Posterior vena cava (tissue), 2 donors: Measurements from ENCODE around the gene DNAH8. TPM values are rescaled to one million over a fixed set of nuclear protein-coding genes. Genes with fewer than 3 reads are reported as not detected.

Experiments
- DNase-seq: peaks from one replicate; pipeline ENCODE4 v3.0.0-alpha.2; 2020; ENCODE audit warnings: low spot score
- intact Hi-C, 2 donors: fragments of 100-400 bp; cut with DNase I; formaldehyde crosslinking; loops; one replicate each; pipeline versions ENCODE4 v1.14.1 to v1.14.2; 2022 to 2023
- total RNA-seq, 2 donors: library from RNA; stranded (reverse); fragmentation: NEBNext Ultra II Directional; extraction: Animal tissue kit (Norgen Biotek cat#: 25700); gene quantifications; one replicate each; pipeline ENCODE4 v1.2.1, GENCODE V29; 2021
- donor health status: DM: yes; HTN: yes; CAD: no.
- donor health status: DM: yes; HTN: yes; CAD: no.

DNAH8 gene
- total RNA-seq, 2 donors from 2014 or later = 0.05 to 0.71 TPM

DNA sequence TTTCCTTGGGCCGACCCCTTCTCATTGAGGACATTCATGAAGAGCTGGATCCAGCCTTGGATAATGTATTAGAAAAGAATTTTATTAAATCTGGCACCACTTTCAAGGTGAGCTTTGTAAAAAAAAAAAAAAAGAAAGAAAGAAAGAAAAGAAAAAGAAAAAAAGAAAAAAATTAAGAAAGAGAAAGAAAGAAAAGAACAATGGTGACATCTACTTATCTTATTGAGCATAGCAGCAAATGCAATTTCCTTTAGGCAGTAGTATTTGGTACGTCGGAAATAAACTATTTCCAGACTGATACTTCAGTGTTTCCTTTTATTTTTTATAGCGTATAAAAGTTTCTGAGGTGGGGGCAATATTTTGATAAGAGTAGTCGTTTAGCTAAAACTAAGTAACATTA lies 214.4 kb downstream of the DNAH8 start:
- intact Hi-C loops = no loop called here
- no peak for DNase-seq

DNA sequence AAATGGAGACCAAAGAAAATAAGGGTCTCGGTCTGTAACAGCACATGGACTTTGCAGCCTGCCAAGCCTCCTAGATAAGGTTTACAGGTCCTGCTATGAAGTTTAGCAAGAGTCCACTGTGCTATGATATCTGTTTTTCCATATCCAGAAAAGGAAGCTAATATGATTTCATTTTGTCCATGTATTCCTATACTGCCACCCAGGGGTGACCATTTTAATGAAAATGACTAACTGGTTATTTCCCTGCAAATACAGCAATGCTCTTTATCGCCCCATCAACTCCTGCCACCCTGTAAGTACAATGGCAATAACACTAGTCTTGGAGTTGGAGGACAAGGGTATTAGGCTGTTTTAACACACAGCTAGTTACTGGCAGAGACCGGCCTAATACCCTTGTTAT lies 218.3 kb downstream of the DNAH8 start:
- no peak for DNase-seq
- intact Hi-C loops = no loop called here

DNA sequence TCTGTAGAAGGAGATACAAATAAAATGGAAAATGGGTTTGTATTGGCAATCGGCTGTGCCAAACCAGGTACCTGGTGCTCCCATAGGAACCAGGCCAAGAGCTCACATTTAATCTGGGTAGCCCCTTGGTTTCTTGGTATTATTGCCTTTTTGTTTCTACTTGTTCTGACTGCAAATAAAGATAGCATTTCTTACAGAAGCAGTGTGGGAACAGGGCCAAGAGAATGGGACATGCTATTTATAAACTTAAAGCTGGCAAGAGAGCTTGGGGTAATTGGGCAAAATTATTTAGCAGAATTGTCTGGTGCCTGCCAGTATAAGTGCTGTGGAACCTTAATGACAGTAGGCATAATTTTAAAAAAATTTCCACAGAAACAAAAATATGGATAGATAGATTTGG lies 219.9 kb downstream of the DNAH8 start:
- DNase-seq = no peak
- intact Hi-C loops = no loop called here

DNA sequence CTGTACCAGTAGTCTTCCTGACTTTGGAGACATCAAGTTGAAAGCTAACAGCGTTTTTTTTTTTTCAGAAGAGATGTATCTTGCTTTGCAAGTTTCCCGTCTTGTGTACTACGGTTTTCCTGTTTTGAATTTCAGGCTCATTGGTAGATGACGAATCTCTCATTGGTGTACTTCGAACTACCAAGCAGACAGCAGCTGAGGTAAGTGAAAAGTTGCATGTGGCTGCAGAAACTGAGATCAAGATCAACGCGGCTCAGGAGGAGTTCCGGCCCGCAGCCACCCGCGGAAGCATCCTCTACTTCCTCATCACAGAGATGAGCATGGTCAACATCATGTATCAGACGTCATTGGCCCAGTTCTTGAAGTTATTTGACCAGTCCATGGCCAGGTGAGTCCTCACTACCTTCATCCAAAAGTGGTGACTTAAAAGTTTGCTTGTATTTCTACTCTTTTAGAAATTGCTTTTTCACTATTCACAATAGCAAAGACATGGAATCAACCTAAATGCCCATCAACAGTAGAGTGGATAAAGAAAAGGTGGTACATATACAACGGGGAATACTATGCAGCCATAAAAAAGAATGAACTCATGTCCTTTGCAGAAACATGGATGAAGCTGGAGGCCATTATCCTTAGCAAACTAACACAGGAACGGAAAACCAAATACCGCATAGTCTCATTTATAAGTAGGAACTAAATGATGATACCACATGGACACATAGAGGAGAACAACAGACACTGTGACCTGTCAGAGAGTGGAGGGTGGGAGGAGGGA lies 222.9 kb downstream of the DNAH8 start:
- intact Hi-C loops = no loop called here

DNA sequence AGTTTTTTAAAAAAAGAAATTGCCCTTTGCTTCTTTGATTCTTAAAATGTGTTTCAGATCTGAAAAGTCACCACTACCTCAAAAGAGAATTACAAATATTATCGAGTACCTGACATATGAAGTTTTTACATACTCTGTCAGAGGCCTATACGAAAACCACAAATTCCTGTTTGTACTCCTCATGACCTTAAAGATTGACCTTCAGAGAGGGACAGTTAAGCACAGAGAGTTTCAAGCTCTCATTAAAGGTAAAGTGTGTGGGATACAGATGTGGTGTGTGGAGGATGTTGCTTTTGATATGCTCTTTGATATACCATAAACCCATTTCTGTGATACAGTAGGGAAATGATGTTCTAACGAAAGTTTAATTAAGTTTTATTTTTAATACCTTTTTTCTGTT lies 223.6 kb downstream of the DNAH8 start:
- intact Hi-C loops = no loop called here
- DNase-seq = no peak

More for the DNA sequence above, 222.9 kb downstream of the DNAH8 start:
- DNase-seq = no peak

DNA sequence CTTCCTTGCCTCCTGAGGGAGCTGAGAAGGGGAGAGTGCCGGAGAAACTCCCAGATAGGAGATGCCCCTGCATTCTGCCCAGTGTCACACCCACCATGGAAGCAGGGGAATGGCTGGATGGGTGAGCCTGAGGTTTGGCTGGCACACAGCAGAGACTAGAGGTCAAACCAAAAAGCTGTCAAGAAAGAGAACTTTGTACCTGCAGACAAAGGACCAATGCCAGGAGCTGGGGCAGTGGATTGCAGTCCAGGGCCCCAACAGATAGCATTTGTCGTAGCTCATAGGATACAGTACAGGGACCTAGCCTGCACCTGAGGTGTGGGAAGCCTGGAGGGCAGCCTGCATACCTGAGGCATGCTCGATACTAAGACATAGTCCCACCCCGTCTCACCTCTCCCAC lies 227.3 kb downstream of the DNAH8 start:
- intact Hi-C loops = no loop called here
- no peak for DNase-seq

DNA sequence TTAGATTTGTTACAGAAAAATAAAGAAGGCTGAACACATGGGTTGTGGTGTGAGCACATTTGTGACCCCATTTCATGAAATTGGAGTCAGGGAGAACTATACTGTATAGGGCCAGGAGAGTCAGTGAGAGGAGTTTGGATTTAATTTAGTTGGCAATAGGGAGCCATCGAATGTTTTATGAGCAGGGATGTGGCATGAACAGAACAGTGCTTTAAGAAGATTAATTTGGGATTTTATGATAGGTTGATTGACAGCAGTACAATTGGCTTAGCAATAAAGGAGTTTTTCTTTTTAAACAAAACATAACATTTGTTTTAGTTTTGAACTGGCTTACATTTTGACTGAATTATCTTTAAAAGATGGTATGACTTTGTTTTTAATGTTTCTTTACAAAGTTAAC lies 227.9 kb downstream of the DNAH8 start:
- no peak for DNase-seq
- intact Hi-C loops = no loop called here

DNA sequence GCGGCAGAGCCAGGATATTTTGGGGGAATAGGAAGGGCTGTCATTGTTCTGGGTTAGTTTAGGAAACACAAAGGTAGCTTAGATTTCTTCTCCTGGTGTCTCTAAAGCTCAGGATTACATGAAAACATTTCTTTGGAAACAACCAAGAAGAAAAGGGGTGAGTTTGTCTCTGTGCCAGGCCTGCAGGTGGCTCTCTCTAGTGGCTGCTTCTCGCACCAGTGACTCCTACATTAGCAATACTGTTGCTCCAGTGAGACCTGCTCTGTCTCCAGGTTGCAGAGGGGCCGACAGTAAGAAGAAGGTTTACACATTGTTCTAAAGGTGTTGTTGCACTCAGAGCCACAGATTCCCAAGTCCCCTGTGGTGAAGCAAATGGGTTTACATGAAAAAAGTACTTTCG lies 228.9 kb downstream of the DNAH8 start:
- intact Hi-C loops = no loop called here
- DNase-seq = no peak

DNA sequence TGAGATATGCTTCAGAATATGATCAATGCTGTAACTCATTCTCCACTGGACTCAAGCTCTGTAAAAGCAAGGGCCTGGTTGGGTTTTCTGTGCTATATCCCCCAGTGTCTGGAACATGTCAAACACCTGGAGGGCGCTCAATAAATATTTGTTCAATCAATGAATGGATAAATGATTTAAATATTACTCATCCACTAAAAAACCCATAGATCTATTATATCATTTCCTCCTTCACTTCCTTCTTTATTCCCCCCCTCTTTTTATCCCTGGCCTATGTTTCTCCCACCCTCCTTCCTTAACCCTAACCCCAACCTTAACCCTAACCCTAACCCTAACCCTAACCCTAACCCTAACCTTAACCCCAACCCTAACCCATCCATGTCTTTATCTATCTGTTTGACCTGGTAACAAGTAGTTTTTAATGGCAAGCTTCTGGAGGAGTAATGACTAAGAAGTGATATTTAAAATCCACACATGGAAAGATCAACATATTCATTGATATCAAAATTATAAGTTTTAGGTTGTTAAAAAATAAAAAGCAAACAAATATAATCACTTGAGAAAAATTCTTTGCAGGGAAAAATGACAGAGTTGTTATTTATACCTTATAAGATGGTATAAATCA lies 229.7 kb downstream of the DNAH8 start:
- no peak for DNase-seq
- intact Hi-C loops = no loop called here

DNA sequence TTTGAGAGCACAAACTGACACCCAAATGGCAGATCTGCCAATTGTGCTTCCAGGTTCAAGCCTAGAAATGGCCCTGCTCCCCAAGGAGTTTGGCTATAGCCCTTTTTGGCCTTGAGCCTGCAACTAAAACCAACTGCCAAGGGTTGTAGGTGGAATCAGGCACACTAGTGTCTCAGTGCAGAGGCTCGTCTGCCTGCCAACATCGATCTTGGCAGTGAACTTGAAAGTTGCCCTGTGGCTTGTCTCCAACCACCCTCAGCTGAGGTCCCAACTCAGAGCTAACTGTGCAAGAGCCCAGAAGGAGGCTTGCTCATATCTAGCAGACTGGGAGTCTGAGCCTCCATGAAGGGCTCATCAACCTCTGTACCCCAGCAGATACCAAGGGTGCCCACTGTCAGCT lies 240.8 kb downstream of the DNAH8 start:
- DNase-seq = no peak
- intact Hi-C loops = loop anchor here in 1 of 2 donors (5.0 kb wide), 1 partner anchor 936 kb away; no protein-coding TSS in a partner anchor

DNA sequence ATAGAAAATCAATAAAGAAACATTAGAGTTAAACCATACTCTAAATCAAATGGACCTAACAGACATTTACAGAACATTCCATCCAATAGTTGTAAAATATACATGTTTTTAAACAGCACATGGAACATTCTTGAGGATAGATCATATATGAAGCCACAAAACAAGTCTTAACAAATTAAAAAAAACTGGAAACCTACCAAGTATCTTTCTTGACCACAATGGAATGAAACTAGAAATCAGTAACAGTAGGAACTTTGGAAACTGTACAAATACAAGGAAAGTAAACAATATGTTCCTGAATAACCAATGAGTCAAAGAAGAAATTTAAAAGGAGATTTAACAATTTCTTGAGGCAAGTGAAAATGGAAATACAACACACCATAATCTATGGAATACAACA lies 242.3 kb downstream of the DNAH8 start:
- intact Hi-C loops = loop anchor here in 1 of 2 donors (5.0 kb wide), 1 partner anchor 935 kb away; no protein-coding TSS in a partner anchor
- DNase-seq = no peak

DNA sequence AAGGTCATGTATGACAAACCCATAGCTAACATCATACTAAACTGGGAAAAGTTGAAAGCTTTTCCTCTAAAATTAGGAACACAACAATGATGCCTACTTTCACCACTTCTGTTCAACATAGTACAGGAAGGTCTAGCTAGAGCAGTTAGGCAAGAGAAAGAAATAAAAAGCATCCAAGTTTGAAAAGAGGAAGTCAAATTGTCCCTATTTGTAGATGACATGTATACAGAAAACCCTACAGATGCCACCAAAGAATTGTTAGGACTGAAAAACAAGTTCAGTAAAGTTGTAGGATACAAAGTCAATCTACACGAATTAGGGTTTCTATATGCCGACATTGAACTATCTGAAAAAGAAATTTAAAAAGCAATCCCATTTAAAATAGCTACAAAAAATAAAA lies 244.0 kb downstream of the DNAH8 start:
- no peak for DNase-seq
- intact Hi-C loops = loop anchor here in 1 of 2 donors (5.0 kb wide), 1 partner anchor 933 kb away; no protein-coding TSS in a partner anchor

DNA sequence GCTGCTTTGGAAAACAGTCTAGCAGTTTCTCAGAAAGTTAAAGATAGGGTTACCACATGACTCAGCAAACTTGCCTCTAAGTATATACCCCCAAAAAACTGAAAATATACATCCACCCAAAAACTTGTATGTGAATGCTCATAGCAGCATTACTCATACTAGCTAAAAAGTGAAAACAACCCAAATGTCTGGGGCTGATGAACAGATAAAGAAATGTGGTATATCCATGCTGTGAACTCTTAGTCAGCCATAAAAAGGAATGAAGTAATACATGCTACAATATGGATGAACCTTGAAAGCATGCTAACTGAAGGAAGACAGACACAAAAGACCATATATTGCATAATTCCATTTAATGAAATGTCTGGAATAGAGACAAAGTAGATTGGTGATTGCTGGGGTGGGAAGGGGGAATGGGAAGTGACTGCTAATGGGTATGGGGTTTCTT lies 253.6 kb downstream of the DNAH8 start:
- no peak for DNase-seq
- intact Hi-C loops = no loop called here

DNA sequence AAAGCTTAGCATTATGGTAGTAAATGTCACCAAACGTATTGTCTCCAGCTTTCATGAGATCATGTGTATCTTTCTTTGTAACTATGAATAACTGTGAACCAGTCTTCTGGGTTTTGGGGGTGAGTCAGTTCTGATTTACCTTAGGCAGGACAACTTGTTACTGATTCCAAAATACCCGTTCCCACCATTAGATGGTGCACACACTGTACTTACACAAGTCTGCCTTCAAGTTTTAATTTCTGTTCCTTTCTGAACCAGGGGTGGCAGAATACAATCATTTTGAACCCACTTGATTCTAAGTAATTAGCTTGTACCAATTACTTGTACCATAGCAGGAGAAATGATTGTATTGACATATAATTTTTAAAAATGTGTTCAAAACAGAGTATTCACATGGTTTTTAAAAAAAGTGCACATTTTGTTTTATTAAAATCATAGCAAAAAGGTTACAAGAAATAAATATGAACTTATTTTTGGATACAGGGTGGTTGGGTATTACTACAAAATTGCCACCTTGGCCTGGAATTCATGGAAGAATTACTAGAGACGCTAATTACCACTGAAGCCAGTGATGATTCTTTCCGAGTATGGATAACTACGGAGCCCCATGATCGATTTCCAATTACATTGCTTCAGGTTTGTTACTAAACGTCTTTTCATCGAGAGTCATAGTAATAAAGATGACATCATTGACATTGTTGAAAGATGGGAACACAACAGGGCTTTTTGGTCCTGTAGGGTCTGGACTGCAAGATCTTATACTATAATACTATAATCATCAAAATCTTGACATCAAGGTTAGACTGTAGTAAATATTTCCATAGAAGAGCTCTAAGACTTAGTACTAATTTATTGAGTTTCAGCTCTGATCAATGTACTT lies 258.3 kb downstream of the DNAH8 start:
- no peak for DNase-seq
- intact Hi-C loops = no loop called here

DNA sequence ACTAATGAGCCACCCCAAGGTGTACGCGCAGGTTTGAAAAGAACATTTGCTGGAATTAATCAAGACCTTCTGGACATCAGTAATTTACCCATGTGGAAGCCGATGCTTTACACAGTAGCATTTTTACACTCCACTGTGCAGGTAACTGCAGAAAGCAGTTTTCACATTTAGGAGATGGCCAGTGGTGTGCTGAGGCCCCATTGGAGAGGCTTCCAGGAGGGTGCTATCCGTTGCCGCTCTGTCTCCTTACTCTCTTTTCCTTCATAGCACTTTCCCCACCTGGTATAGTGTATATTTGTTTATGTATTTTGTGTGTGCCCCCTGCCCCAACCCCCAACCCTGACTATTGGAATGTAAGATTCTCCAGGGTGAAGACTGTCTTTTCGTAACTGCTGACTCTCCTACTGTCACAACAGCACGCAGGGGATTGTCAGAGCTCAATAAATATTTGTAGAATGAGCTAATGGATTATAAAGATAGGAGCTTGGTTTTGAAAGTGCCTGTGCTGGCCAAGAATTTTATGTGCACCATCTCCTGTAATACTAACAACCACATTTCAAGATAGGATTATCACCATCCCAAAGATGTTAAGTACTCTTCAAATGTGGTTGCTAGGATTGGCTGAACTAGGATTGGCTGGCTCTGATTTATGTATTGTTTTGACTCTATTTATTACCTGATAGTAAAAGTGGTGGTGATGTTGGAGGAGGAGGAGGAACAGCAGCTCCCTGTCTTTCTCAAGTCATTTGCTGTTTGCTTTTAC lies 259.5 kb downstream of the DNAH8 start:
- DNase-seq = no peak
- intact Hi-C loops = no loop called here

DNA sequence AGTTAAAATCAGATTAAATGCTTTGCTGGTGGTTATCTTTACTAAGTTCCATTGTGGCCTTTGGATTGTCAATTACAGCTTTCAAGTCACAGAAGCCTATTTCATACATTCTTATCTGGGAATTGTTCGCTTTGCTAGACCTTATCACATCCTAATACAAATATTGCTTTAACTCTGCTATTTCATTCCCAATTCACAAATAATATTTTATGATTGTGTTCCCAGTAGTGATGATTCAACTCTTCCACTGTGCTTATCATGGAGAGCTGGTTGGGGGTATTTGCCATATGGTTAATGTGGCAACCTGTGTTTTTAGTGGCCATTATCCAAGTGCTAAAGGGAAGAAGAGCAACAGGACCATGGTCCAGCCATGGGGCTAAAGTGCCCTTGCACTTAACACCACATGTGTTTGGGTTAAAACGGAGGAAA lies 260.5 kb downstream of the DNAH8 start:
- no peak for DNase-seq
- intact Hi-C loops = no loop called here

DNA sequence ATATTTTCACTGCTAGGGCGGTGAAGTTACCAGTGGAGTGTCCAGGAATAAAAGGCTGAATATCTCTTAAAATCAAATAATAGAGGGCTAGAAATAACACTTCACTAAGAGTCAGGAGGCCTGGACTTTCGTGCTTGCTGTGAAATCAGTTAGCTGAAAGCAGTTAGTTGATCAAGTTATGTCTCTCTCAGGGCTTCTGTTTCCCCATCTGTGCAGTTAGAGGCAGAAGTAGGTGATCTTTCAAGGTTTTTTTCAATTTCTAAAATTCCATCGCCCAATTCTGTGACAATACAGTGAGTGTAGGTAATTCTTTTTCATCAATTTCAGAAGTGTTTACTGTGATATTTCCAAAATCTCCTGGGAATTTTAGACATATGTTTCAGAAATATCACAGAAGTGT lies 260.9 kb downstream of the DNAH8 start:
- intact Hi-C loops = no loop called here
- DNase-seq = no peak

DNA sequence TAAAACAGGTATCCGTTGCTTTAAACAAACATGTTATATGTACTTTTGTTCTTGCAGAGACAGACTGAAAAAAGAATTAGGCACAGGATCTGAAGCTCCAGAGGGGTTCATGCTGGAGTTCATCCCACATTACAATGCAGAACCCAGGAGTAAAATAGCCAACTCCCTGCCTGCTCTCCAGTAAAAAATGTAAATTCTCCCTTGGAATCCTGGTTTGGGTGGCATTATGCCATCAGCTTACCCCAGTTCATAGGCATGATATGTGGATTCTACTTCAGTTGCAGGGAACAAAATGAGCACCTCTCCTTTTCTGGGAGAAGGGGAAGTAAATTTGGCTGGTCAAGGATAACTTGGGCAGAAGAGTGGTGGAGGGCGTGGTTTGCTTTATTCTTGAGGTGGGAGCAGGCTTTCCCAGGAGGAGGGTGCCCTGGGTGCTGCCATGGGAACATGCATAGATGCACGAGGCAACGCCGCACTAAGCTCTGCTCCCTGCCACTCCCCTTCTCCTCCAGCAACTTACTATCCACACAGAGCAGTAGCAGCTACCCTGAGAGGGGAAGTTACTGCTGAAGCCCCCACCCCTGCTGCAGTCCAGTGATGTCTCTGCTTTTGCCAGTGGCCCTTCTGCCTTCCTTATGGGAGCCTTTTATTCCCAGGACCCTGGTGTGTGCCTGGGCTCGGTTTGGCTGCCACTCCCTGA lies 261.8 kb downstream of the DNAH8 start:
- intact Hi-C loops = no loop called here
- no peak for DNase-seq
